Breast epithelium (tissue), 3 donors: ENCODE measurements around the gene MPP3.

Experiments
- CTCF ChIP-seq, 3 donors: fragments of 450-650 bp; IDR thresholded peaks; one replicate each; pipeline ENCODE4 v1.5.1; 2016 to 2017; ENCODE audit warnings: antibody characterized with exemption in 3 of 3, mild to moderate bottlenecking in 3 of 3, moderate library complexity in 3 of 3
- POLR2A ChIP-seq: fragments of 450-650 bp; IDR thresholded peaks from one replicate; pipeline ENCODE4 v1.6.1; 2016; ENCODE audit warnings: antibody characterized with exemption, mild to moderate bottlenecking, moderate library complexity

- TF ChIP-seq CTCF (IDR thresholded peaks at IDR 0.05) (no peak), POLR2A (no peak)
Measured at GRCh38 chr17:43839670-43840108, 6.7 kb upstream of the MPP3 start.
